ENCODE measurements around the gene RBM39. TPM values are rescaled to one million over a fixed set of nuclear protein-coding genes. Genes with fewer than 3 reads are reported as not detected.

Gene RBM39
- total and polyA plus RNA-seq, 2 donors = 449 to 830 TPM

DNA sequence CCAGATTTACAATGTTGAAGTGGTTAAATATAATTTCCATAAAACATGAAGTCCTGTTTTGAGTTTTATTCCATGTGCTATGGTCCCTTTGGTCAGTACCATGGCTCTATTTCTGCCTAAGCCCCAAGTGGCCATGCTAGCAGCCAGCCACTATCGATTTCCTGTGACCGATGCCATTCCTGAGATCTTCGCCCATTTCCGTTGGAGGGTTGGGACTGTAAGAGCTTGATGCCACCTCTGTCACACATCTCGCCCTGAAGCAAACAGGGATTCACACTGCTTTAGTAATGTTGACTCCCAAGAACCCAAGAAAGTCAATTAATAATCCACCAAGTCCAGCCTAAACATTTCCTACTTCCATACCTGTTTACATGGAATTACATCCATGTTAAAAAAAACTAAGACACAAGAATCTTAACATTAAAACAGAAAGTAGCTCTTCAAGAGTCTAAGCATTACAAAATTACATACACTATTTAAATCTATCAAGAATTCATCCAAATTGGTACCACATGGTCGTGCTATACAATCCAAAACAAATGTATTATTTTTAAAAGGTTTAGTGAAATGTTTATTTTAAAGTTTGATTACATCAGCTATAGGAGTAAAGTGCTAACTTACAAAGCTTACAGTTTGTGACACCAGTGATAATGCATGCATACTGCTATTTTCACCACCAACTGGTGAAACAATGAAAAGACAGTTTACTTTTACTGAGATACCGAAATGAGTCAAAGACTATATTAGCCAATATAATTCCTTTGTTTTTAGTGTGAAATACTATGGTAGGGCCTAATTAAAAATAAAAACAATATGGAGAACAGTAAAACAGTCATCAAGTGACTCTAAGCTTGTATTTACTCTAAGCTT lies 2.5 kb downstream of the RBM39 start:
- WGBS = 73% methylated on average over 7 of the region's 7 CpGs
- Histone ChIP-seq H3K4me3 (ENCODE audit: low read length in 2 of 2) (peak overlapping the region; percentile 9 to 84), H3K27me3 (ENCODE audit: control insufficient read depth in 2 of 2, insufficient read depth in 1 of 2, low read length in 1 of 2) (no peaks in the 10 kb centered on the region), H3K27ac (ENCODE audit: low read depth in 1 of 2, low read length in 1 of 2) (peak overlapping the region in 1 of 2 donors; percentile 13), H3K9me3 (ENCODE audit: control insufficient read depth in 2 of 2, insufficient read depth in 1 of 2, low read length in 1 of 2) (no peaks in the 10 kb centered on the region), H3K36me3 (ENCODE audit: control insufficient read depth in 2 of 2, insufficient read depth in 2 of 2, low read length in 1 of 2) (peaks cover 31 to 60% of the 10 kb centered on the region in 2 donors), H3K4me1 (ENCODE audit: control insufficient read depth in 2 of 2, insufficient read depth in 2 of 2, low read length in 2 of 2) (peaks cover 9 to 22% of the 10 kb centered on the region in 2 donors)
- DNase-seq (ENCODE audit: low read depth in 6 of 9, low spot score in 9 of 9) = peak in 3 of 9 donors; percentile 10 to 55 (median 32)

GRCh38 chr20:35738410-35739179 lies 3.5 kb downstream of the RBM39 start:
- H3K9me3 ChIP-seq (ENCODE audit: control insufficient read depth in 2 of 2, insufficient read depth in 1 of 2, low read length in 1 of 2) = no peaks in the 10 kb centered on the region
- WGBS = 37% methylated on average over 4 of the region's 4 CpGs
- H3K36me3 ChIP-seq (ENCODE audit: control insufficient read depth in 2 of 2, insufficient read depth in 2 of 2, low read length in 1 of 2) = peaks cover 35 to 69% of the 10 kb centered on the region in 2 donors
- DNase-seq (ENCODE audit: low read depth in 6 of 9, low spot score in 9 of 9) = peak in 1 of 9 donors; percentile 16
- no peaks in the 10 kb centered on the region for H3K27me3 ChIP-seq (ENCODE audit: control insufficient read depth in 2 of 2, insufficient read depth in 1 of 2, low read length in 1 of 2)
- H3K27ac ChIP-seq (ENCODE audit: low read depth in 1 of 2, low read length in 1 of 2) = no peak overlapping the region
- H3K4me1 ChIP-seq (ENCODE audit: control insufficient read depth in 2 of 2, insufficient read depth in 2 of 2, low read length in 2 of 2) = peaks cover 9 to 15% of the 10 kb centered on the region in 2 donors
- H3K4me3 ChIP-seq (ENCODE audit: low read length in 2 of 2) = peak overlapping the region in 1 of 2 donors; percentile 27

GRCh38 chr20:35737865-35738333 lies 4.2 kb downstream of the RBM39 start:
- 95% methylated on average over 15 of the region's 15 CpGs for WGBS
- H3K4me3 ChIP-seq (ENCODE audit: low read length in 2 of 2) = no peak overlapping the region
- peaks cover 9% of the 10 kb centered on the region in 2 donors for H3K4me1 ChIP-seq (ENCODE audit: control insufficient read depth in 2 of 2, insufficient read depth in 2 of 2, low read length in 2 of 2)
- no peaks in the 10 kb centered on the region for H3K9me3 ChIP-seq (ENCODE audit: control insufficient read depth in 2 of 2, insufficient read depth in 1 of 2, low read length in 1 of 2)
- no peaks in the 10 kb centered on the region for H3K27me3 ChIP-seq (ENCODE audit: control insufficient read depth in 2 of 2, insufficient read depth in 1 of 2, low read length in 1 of 2)
- H3K36me3 ChIP-seq (ENCODE audit: control insufficient read depth in 2 of 2, insufficient read depth in 2 of 2, low read length in 1 of 2) = peaks cover 40 to 76% of the 10 kb centered on the region in 2 donors
- no peak overlapping the region for H3K27ac ChIP-seq (ENCODE audit: low read depth in 1 of 2, low read length in 1 of 2)
- no peak for DNase-seq (ENCODE audit: low read depth in 6 of 9, low spot score in 9 of 9)

GRCh38 chr20:35735826-35736470 lies 6.1 kb downstream of the RBM39 start:
- H3K9me3 ChIP-seq (ENCODE audit: control insufficient read depth in 2 of 2, insufficient read depth in 1 of 2, low read length in 1 of 2) = no peaks in the 10 kb centered on the region
- no peaks in the 10 kb centered on the region for H3K27me3 ChIP-seq (ENCODE audit: control insufficient read depth in 2 of 2, insufficient read depth in 1 of 2, low read length in 1 of 2)
- no peak overlapping the region for H3K4me3 ChIP-seq (ENCODE audit: low read length in 2 of 2)
- no peak overlapping the region for H3K27ac ChIP-seq (ENCODE audit: low read depth in 1 of 2, low read length in 1 of 2)
- DNase-seq (ENCODE audit: low read depth in 6 of 9, low spot score in 9 of 9) = no peak
- peaks cover 9% of the 10 kb centered on the region in 2 donors for H3K4me1 ChIP-seq (ENCODE audit: control insufficient read depth in 2 of 2, insufficient read depth in 2 of 2, low read length in 2 of 2)
- H3K36me3 ChIP-seq (ENCODE audit: control insufficient read depth in 2 of 2, insufficient read depth in 2 of 2, low read length in 1 of 2) = peaks cover 46 to 94% of the 10 kb centered on the region in 2 donors
- WGBS = 92% methylated on average over 7 of the region's 7 CpGs

GRCh38 chr20:35734777-35735649 lies 7.0 kb downstream of the RBM39 start:
- Histone ChIP-seq H3K27me3 (ENCODE audit: control insufficient read depth in 2 of 2, insufficient read depth in 1 of 2, low read length in 1 of 2) (no peaks in the 10 kb centered on the region), H3K9me3 (ENCODE audit: control insufficient read depth in 2 of 2, insufficient read depth in 1 of 2, low read length in 1 of 2) (no peaks in the 10 kb centered on the region), H3K36me3 (ENCODE audit: control insufficient read depth in 2 of 2, insufficient read depth in 2 of 2, low read length in 1 of 2) (peaks cover 42 to 95% of the 10 kb centered on the region in 2 donors), H3K4me3 (ENCODE audit: low read length in 2 of 2) (no peak overlapping the region), H3K4me1 (ENCODE audit: control insufficient read depth in 2 of 2, insufficient read depth in 2 of 2, low read length in 2 of 2) (peaks cover 9% of the 10 kb centered on the region in 2 donors), H3K27ac (ENCODE audit: low read depth in 1 of 2, low read length in 1 of 2) (no peak overlapping the region)
- 92% methylated on average over 4 of the region's 4 CpGs for WGBS
- DNase-seq (ENCODE audit: low read depth in 6 of 9, low spot score in 9 of 9) = no peak

- Histone ChIP-seq H3K4me3 (ENCODE audit: low read length in 2 of 2) (no peak overlapping the region), H3K27ac (ENCODE audit: low read depth in 1 of 2, low read length in 1 of 2) (no peak overlapping the region), H3K9me3 (ENCODE audit: control insufficient read depth in 2 of 2, insufficient read depth in 1 of 2, low read length in 1 of 2) (no peaks in the 10 kb centered on the region), H3K36me3 (ENCODE audit: control insufficient read depth in 2 of 2, insufficient read depth in 2 of 2, low read length in 1 of 2) (peaks cover 44 to 95% of the 10 kb centered on the region in 2 donors), H3K27me3 (ENCODE audit: control insufficient read depth in 2 of 2, insufficient read depth in 1 of 2, low read length in 1 of 2) (no peaks in the 10 kb centered on the region), H3K4me1 (ENCODE audit: control insufficient read depth in 2 of 2, insufficient read depth in 2 of 2, low read length in 2 of 2) (peaks cover 8 to 9% of the 10 kb centered on the region in 2 donors)
- no peak for DNase-seq (ENCODE audit: low read depth in 6 of 9, low spot score in 9 of 9)
These were observed 7.7 kb downstream of the RBM39 start for GRCh38 chr20:35734374-35734773.

GRCh38 chr20:35732644-35732982 lies 9.4 kb downstream of the RBM39 start:
- Histone ChIP-seq H3K4me1 (ENCODE audit: control insufficient read depth in 2 of 2, insufficient read depth in 2 of 2, low read length in 2 of 2) (peaks cover 2 to 4% of the 10 kb centered on the region in 2 donors), H3K27ac (ENCODE audit: low read depth in 1 of 2, low read length in 1 of 2) (no peak overlapping the region), H3K9me3 (ENCODE audit: control insufficient read depth in 2 of 2, insufficient read depth in 1 of 2, low read length in 1 of 2) (no peaks in the 10 kb centered on the region), H3K27me3 (ENCODE audit: control insufficient read depth in 2 of 2, insufficient read depth in 1 of 2, low read length in 1 of 2) (no peaks in the 10 kb centered on the region), H3K4me3 (ENCODE audit: low read length in 2 of 2) (no peak overlapping the region), H3K36me3 (ENCODE audit: control insufficient read depth in 2 of 2, insufficient read depth in 2 of 2, low read length in 1 of 2) (peaks cover 41 to 97% of the 10 kb centered on the region in 2 donors)
- 93% methylated on average over 1 of the region's 1 CpG for WGBS
- no peak for DNase-seq (ENCODE audit: low read depth in 6 of 9, low spot score in 9 of 9)

DNA sequence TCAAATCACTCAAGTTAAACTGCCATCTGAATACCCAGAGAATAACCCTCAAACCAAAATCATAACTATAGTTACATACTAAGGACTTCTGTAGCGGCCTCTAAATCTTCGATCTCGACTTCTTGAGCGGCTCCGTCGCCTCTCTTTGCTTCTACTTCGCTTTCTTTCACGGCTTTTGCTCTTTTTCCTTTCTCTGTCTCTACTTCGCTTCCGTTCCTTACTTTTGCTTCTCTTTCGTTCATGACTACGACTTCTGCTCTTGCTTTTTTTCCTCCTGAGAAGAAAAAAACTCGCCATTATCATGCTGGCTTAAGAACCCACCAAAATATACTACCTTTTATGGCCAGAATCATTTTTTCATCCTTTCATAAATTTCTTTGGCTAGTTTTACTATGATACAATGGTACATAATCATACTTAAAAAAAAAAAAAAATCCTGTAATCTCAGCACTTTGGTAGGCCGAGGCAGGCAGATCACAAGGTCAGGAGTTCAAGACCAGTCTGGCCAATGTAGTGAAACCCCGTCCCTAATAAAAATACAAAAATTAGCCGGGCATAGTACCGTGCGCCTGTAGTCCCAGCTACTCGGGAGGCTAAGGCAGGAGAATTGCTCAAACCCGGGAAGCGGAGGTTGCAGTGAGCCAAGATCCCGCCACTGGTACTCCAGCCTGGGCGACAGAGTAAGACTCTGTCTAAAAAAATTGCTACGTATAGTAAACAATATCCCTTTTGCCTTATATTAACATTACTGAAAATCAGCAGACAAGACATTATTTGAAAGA lies 10.0 kb downstream of the RBM39 start:
- H3K4me1 ChIP-seq (ENCODE audit: control insufficient read depth in 2 of 2, insufficient read depth in 2 of 2, low read length in 2 of 2) = peaks cover 2 to 4% of the 10 kb centered on the region in 2 donors
- no peaks in the 10 kb centered on the region for H3K27me3 ChIP-seq (ENCODE audit: control insufficient read depth in 2 of 2, insufficient read depth in 1 of 2, low read length in 1 of 2)
- H3K4me3 ChIP-seq (ENCODE audit: low read length in 2 of 2) = no peak overlapping the region
- no peak overlapping the region for H3K27ac ChIP-seq (ENCODE audit: low read depth in 1 of 2, low read length in 1 of 2)
- DNase-seq (ENCODE audit: low read depth in 6 of 9, low spot score in 9 of 9) = no peak
- H3K36me3 ChIP-seq (ENCODE audit: control insufficient read depth in 2 of 2, insufficient read depth in 2 of 2, low read length in 1 of 2) = peaks cover 42 to 96% of the 10 kb centered on the region in 2 donors
- WGBS = 97% methylated on average over 24 of the region's 24 CpGs
- H3K9me3 ChIP-seq (ENCODE audit: control insufficient read depth in 2 of 2, insufficient read depth in 1 of 2, low read length in 1 of 2) = no peaks in the 10 kb centered on the region

All from thymus (tissue), 11 donors.